Measurements from ENCODE around the gene FUCA2. TPM values are rescaled to one million over a fixed set of nuclear protein-coding genes. Genes with fewer than 3 reads are reported as not detected.

Gene FUCA2
- total and polyA plus RNA-seq, 10 donors: 12.5 to 59.3 (median 34.6) TPM

Small RNA genes within 50 kb of the gene (small RNA-seq; reads per million reads assigned to genes)
- gene RNA5SP221: 0 reads per million in 4 donors

Other genes starting within 250 kb of the FUCA2 start
- gene ADAT2, start 61.0 kb downstream of the FUCA2 start, total RNA-seq: 10 to 100 TPM in 3 of 7 donors, 1 to 10 TPM in 4; 5.4 to 13.0 (median 9.0) TPM
- 10 to 100 TPM in 2 of 3 donors, 1 to 10 TPM in 1; 8.3 to 17.8 (median 11.3) TPM for gene ADAT2, start 61.0 kb downstream of the FUCA2 start, polyA plus RNA-seq
- 10 to 100 TPM; 11.8 to 21.2 (median 17.1) TPM for gene PEX3, start 60.9 kb downstream of the FUCA2 start, total RNA-seq
- 10 to 100 TPM in 2 of 3 donors, 1 to 10 TPM in 1; 9.0 to 10.9 (median 10.0) TPM for gene PEX3, start 60.9 kb downstream of the FUCA2 start, polyA plus RNA-seq
- gene PHACTR2, start 166.2 kb upstream of the FUCA2 start, total RNA-seq: 100 to 1,000 TPM in 3 of 7 donors, 10 to 100 TPM in 4; 67.3 to 116 (median 82.4) TPM
- gene PHACTR2, start 166.2 kb upstream of the FUCA2 start, polyA plus RNA-seq: 10 to 100 TPM in 1 of 3 donors, 1 to 10 TPM in 2; 3.5 to 10.5 (median 4.0) TPM